ENCODE measurements around the gene TMEM186.
"Not testable (repeated sequence)": the region's sequence is repeated elsewhere in the genome, so short reads cannot be mapped to it uniquely, and the experiment has no call there.

TMEM186 gene

GRCh38 chr16:8761078-8761477 lies 36.4 kb downstream of the TMEM186 start:
- no peak overlapping the region for H3K27ac ChIP-seq (ENCODE audit: insufficient read depth, low read length, poor library complexity, severe bottlenecking)
- H3K36me3 ChIP-seq (ENCODE audit: control insufficient read depth, insufficient read depth, low read length): peaks cover 4% of the 10 kb centered on the region
- H3K4me1 ChIP-seq (ENCODE audit: control insufficient read depth, insufficient read depth, low read length, poor library complexity, severe bottlenecking): no peaks in the 10 kb centered on the region
- no peak overlapping the region for H3K4me3 ChIP-seq (ENCODE audit: insufficient read depth, low read depth, low read length, poor library complexity, severe bottlenecking)
- no peaks in the 10 kb centered on the region for H3K27me3 ChIP-seq (replicated peaks; ENCODE audit: control insufficient read depth, insufficient read depth, low read length, poor library complexity, severe bottlenecking)
- no peaks in the 10 kb centered on the region for H3K9me3 ChIP-seq (ENCODE audit: control insufficient read depth, low read length)
- no peak for DNase-seq

- Histone ChIP-seq H3K36me3 (ENCODE audit: control insufficient read depth, insufficient read depth, low read length) (no peaks in the 10 kb centered on the region), H3K4me1 (ENCODE audit: control insufficient read depth, insufficient read depth, low read length, poor library complexity, severe bottlenecking) (no peaks in the 10 kb centered on the region), H3K4me3 (ENCODE audit: insufficient read depth, low read depth, low read length, poor library complexity, severe bottlenecking) (no peak overlapping the region), H3K27me3 (replicated peaks; ENCODE audit: control insufficient read depth, insufficient read depth, low read length, poor library complexity, severe bottlenecking) (no peaks in the 10 kb centered on the region), H3K9me3 (ENCODE audit: control insufficient read depth, low read length) (no peaks in the 10 kb centered on the region), H3K27ac (ENCODE audit: insufficient read depth, low read length, poor library complexity, severe bottlenecking) (no peak overlapping the region)
- no peak for DNase-seq
Measured at GRCh38 chr16:8760021-8760420, 37.4 kb downstream of the TMEM186 start.

DNA sequence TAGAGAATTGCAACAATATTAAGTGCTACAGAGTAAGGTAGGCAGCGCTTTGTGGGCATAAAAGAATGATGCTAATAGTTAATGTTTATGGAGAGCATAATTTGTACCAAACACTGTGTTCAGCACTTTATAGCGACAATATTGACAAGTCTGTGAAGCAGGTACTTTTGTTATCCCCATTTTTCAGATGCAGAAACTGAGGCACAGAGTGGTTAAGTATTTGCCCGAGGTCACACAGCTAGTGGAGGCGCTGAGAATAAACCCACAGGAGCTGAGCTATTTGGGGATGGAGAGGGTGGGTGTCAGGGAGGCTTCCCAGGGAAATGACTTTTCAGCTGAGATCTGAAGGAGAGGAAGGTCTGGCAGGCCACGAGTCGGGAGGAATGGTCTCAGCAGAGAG lies 39.4 kb downstream of the TMEM186 start:
- Histone ChIP-seq H3K27me3 (replicated peaks; ENCODE audit: control insufficient read depth, insufficient read depth, low read length, poor library complexity, severe bottlenecking) (no peaks in the 10 kb centered on the region), H3K4me3 (ENCODE audit: insufficient read depth, low read depth, low read length, poor library complexity, severe bottlenecking) (no peak overlapping the region), H3K27ac (ENCODE audit: insufficient read depth, low read length, poor library complexity, severe bottlenecking) (no peak overlapping the region), H3K9me3 (ENCODE audit: control insufficient read depth, low read length) (no peaks in the 10 kb centered on the region), H3K4me1 (ENCODE audit: control insufficient read depth, insufficient read depth, low read length, poor library complexity, severe bottlenecking) (no peaks in the 10 kb centered on the region), H3K36me3 (ENCODE audit: control insufficient read depth, insufficient read depth, low read length) (no peaks in the 10 kb centered on the region)
- no peak for DNase-seq

DNA sequence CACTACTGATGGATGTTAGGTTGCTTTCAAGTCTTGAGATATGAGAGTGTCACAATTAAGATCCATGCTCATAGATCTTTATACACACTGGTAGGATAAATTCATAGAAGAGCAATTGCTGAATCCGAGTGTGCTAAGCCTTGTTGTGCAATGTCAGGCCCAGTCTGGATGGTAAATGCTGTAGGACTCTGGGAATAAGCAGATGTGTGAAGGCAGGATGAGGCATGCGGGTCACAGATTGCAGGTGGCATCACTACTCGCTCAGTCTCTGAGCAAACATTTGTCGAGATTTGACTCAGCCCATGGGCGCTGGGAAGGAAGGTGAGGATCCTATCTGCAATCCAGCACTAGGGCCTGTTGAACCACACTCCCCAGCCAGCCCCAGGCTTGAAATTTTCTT lies 40.7 kb downstream of the TMEM186 start:
- Histone ChIP-seq H3K36me3 (ENCODE audit: control insufficient read depth, insufficient read depth, low read length) (peaks cover 2% of the 10 kb centered on the region), H3K4me3 (ENCODE audit: insufficient read depth, low read depth, low read length, poor library complexity, severe bottlenecking) (no peak overlapping the region), H3K4me1 (ENCODE audit: control insufficient read depth, insufficient read depth, low read length, poor library complexity, severe bottlenecking) (no peaks in the 10 kb centered on the region), H3K9me3 (ENCODE audit: control insufficient read depth, low read length) (no peaks in the 10 kb centered on the region), H3K27me3 (replicated peaks; ENCODE audit: control insufficient read depth, insufficient read depth, low read length, poor library complexity, severe bottlenecking) (no peaks in the 10 kb centered on the region), H3K27ac (ENCODE audit: insufficient read depth, low read length, poor library complexity, severe bottlenecking) (no peak overlapping the region)
- no peak for DNase-seq

DNA sequence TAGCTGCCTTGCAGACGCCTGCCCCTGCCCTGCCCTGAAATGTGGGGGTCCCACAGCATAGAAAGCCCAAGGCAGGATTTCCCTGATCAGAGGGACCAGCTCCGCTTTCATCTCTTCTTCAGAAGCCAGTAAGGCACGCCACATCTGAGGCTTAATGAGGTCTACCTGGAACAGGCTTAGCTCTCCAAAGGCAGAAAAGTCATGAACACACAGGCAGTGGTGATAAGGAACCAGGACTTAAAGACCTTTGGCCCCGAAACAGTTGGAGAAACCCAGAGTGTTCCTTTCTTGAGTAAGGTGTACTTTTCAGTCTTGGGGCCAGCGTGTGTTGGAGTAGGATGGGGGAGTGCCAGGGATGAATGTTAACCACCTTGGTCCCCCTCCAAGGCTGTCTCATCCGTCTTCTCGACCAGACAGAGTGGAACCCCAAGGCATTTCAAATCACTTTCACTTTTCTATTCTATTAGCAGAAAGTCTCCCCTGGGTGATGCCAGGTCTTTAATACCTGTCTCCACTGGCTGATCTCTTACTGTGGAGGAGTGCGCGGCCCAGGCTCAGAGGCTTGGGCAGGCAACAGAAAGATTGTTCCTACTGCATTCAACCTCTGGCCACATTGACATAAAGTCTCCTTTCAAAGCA lies 43.9 kb downstream of the TMEM186 start:
- peaks cover 6% of the 10 kb centered on the region for H3K36me3 ChIP-seq (ENCODE audit: control insufficient read depth, insufficient read depth, low read length)

DNA sequence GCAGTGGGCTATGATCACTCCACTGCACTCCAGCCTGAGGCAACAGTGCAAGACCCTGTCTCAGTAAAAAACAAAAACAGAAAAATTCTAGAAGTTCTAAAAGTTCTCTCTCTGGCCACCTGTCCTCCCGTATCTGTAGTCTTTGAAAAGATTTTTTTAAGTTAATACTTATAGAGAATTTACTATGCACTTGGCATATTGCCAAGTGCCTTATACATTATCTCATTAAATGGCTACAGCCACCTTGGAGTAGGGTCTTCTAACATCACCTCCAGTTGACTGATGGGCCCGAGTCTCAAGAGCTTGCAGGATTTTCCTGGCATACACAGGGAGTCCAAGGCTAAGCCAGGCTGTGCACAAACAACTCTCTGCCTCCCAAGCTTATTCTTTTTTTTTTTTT lies 44.7 kb downstream of the TMEM186 start:
- Histone ChIP-seq H3K27me3 (replicated peaks; ENCODE audit: control insufficient read depth, insufficient read depth, low read length, poor library complexity, severe bottlenecking) (no peaks in the 10 kb centered on the region), H3K4me3 (ENCODE audit: insufficient read depth, low read depth, low read length, poor library complexity, severe bottlenecking) (no peak overlapping the region), H3K36me3 (ENCODE audit: control insufficient read depth, insufficient read depth, low read length) (peaks cover 6% of the 10 kb centered on the region), H3K9me3 (ENCODE audit: control insufficient read depth, low read length) (no peaks in the 10 kb centered on the region), H3K4me1 (ENCODE audit: control insufficient read depth, insufficient read depth, low read length, poor library complexity, severe bottlenecking) (no peaks in the 10 kb centered on the region), H3K27ac (ENCODE audit: insufficient read depth, low read length, poor library complexity, severe bottlenecking) (no peak overlapping the region)
- no peak for DNase-seq

More for the DNA sequence above, 43.9 kb downstream of the TMEM186 start:
- Histone ChIP-seq H3K4me1 (ENCODE audit: control insufficient read depth, insufficient read depth, low read length, poor library complexity, severe bottlenecking) (no peaks in the 10 kb centered on the region), H3K27ac (ENCODE audit: insufficient read depth, low read length, poor library complexity, severe bottlenecking) (no peak overlapping the region), H3K9me3 (ENCODE audit: control insufficient read depth, low read length) (no peaks in the 10 kb centered on the region), H3K27me3 (replicated peaks; ENCODE audit: control insufficient read depth, insufficient read depth, low read length, poor library complexity, severe bottlenecking) (no peaks in the 10 kb centered on the region), H3K4me3 (ENCODE audit: insufficient read depth, low read depth, low read length, poor library complexity, severe bottlenecking) (no peak overlapping the region)
- no peak for DNase-seq

DNA sequence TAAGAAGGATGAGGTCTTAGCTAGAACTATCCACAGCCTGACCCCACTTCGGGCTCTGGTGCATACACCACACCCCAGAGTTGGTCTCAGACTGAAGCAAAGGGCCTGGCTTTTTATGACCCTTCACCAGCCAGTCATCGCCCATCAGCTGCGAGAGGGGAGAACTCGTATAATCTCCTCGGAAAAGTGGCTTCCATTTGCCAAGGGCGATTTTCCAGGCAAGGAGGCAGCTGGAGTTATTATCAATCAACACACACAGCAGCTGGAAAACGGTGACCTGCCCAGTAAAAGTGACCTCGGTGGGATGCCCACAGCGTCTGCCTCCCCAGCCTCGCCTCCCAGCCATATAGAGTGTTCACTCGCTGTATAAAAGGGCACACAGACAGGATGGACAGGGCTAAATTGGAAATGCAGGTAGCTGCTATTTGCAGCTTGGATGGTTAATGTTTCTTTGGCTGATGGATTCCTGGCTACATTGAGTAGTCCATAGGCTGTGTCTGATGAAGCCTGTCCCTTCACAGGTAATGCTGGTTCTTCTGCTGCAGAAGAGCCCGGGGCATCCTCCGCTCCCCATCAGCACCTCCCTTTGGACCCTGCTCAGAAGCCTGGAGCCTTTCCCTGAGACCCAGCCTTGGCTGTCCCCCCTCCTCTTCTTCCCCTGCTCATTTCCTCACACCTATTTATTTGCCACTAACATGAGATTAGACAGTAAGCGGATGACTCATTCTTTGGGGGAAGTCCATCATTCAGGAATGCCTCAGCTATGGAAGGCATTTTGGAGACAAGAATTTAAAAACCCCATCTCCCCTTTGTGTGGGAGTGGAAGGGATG lies 45.7 kb downstream of the TMEM186 start:
- Histone ChIP-seq H3K4me3 (ENCODE audit: insufficient read depth, low read depth, low read length, poor library complexity, severe bottlenecking) (no peak overlapping the region), H3K36me3 (ENCODE audit: control insufficient read depth, insufficient read depth, low read length) (peaks cover 6% of the 10 kb centered on the region), H3K4me1 (ENCODE audit: control insufficient read depth, insufficient read depth, low read length, poor library complexity, severe bottlenecking) (no peaks in the 10 kb centered on the region), H3K27ac (ENCODE audit: insufficient read depth, low read length, poor library complexity, severe bottlenecking) (no peak overlapping the region), H3K27me3 (replicated peaks; ENCODE audit: control insufficient read depth, insufficient read depth, low read length, poor library complexity, severe bottlenecking) (no peaks in the 10 kb centered on the region), H3K9me3 (ENCODE audit: control insufficient read depth, low read length) (no peaks in the 10 kb centered on the region)
- no peak for DNase-seq

DNA sequence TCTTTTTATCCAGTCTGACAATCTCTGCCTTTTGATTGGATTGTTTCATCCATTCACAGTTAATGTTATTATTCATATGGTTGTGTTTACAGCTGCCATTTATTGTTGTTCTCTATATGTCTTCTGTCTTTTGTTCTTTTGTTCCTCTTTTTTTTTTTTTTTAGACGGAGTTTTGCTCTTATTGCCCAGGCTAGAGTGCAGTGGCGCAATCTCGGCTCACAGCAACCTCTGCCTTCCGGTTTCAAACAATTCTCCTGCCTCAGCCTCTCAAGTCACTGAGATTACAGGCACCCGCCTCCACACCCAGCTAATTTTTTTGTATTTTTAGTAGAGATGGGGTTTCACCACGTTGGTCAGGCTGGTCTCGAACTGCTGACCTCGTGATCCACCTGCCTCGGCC lies 48.5 kb downstream of the TMEM186 start:
- H3K4me1 ChIP-seq (ENCODE audit: control insufficient read depth, insufficient read depth, low read length, poor library complexity, severe bottlenecking); H3K36me3 ChIP-seq (ENCODE audit: control insufficient read depth, insufficient read depth, low read length); H3K27ac ChIP-seq (ENCODE audit: insufficient read depth, low read length, poor library complexity, severe bottlenecking); H3K27me3 ChIP-seq (replicated peaks; ENCODE audit: control insufficient read depth, insufficient read depth, low read length, poor library complexity, severe bottlenecking); DNase-seq; H3K4me3 ChIP-seq (ENCODE audit: insufficient read depth, low read depth, low read length, poor library complexity, severe bottlenecking); H3K9me3 ChIP-seq (ENCODE audit: control insufficient read depth, low read length): not testable (repeated sequence)
